Heart left ventricle (tissue), 16 donors: ENCODE data around the gene FIP1L1. TPM values are rescaled to one million over a fixed set of nuclear protein-coding genes. Genes with fewer than 3 reads are reported as not detected.

ENCODE experiments used
- ATAC-seq, 4 donors: fragments of 200-7000 bp; cut with Tn5 transposase; one replicate each; pipeline ENCODE4 v1.9.1; 2020 to 2022; ENCODE audit warnings: moderate library complexity in 4 of 4, mild to moderate bottlenecking in 3 of 4, moderate number of reproducible peaks in 1 of 4
- DNase-seq, 5 donors: peaks; one replicate each; pipeline ENCODE4 v3.0.0-alpha.2; 2020
- H3K27ac ChIP-seq, 12 donors: fragments of 200-600 bp; sonication (generic) in 4 of 12; one replicate each; pipeline versions ENCODE4 v1.5.0 to v1.8.0; 2016 to 2022; ENCODE audit warnings: mild to moderate bottlenecking in 2 of 12
- H3K27me3 ChIP-seq, 9 donors: fragments of 200-600 bp; sonication (generic) in 2 of 9; one replicate each; pipeline versions ENCODE4 v1.5.1 to v1.8.0; 2016 to 2022; ENCODE audit warnings: mild to moderate bottlenecking in 3 of 9
- H3K36me3 ChIP-seq, 9 donors: fragments of 200-600 bp; sonication (generic) in 2 of 9; one replicate each; pipeline versions ENCODE4 v1.5.0 to v1.8.0; 2018 to 2022; ENCODE audit warnings: mild to moderate bottlenecking in 2 of 9
- H3K4me1 ChIP-seq, 12 donors: fragments of 200-600 bp; sonication (generic) in 4 of 12; one replicate each; pipeline versions ENCODE4 v1.5.0 to v1.8.0; 2016 to 2022; ENCODE audit warnings: mild to moderate bottlenecking in 3 of 12
- H3K4me3 ChIP-seq, 12 donors: fragments of 200-600 bp; sonication (generic) in 4 of 12; one replicate each; pipeline versions ENCODE4 v1.5.0 to v1.8.0; 2017 to 2022; ENCODE audit warnings: mild to moderate bottlenecking in 9 of 12, moderate library complexity in 4 of 12
- H3K9me3 ChIP-seq, 12 donors: fragments of 200-600 bp; sonication (generic) in 4 of 12; one replicate each; pipeline versions ENCODE4 v1.5.0 to v1.8.0; 2016 to 2022; ENCODE audit warnings: mild to moderate bottlenecking in 1 of 12
- POLR2A ChIP-seq, 2 donors: fragments of 450-650 bp; IDR thresholded peaks; one replicate each; pipeline ENCODE4 v1.6.1; 2017; ENCODE audit warnings: antibody characterized with exemption in 2 of 2, mild to moderate bottlenecking in 2 of 2, moderate library complexity in 2 of 2
- WGBS, 4 donors: extraction: QIAGEN DNeasy Blood & Tissue Kit in 2 of 4; methylation state at CpG; one replicate each; pipeline versions ENCODE4 v1.1.5 to v1.1.7; 2013 to 2018; 5-methylcytosine and 5-hydroxymethylcytosine counted together
- intact Hi-C, 10 donors: fragments of 100-400 bp; cut with DNase I; formaldehyde crosslinking; loops; one replicate each; pipeline versions ENCODE4 v1.11.1 to v1.14.2; 2022
- polyA plus RNA-seq, 2 donors: library from polyadenylated mRNA; stranded (reverse); fragments of 200-250 nt; gene quantifications; one replicate each; pipeline ENCODE4 v1.2.3, GENCODE V29; 2013
- total RNA-seq, 9 donors: library from RNA; depleted of rRNA in 2 of 9; stranded (reverse); fragments of >200 nt in 2 of 9; fragmentation: NEBNext Ultra II Directional in 3 of 9; extraction: Animal tissue kit (Norgen Biotek cat#: 25700) in 3 of 9; gene quantifications; one replicate each; pipeline versions ENCODE4 v1.1.0 to v1.2.4, GENCODE V29; 2016 to 2023
- TF ChIP-seq, protein P1 (sequence below), 12 donors: fragments of 200-600 bp; sonication (generic) in 4 of 12; IDR thresholded peaks; one replicate each; pipeline versions ENCODE4 v1.5.0 to v1.8.0; 2018 to 2022; ENCODE audit warnings: antibody characterized with exemption in 12 of 12, mild to moderate bottlenecking in 5 of 12
- donor health status: ischemic (EF 13 %, LVEDD 7.1; RV severe dilation, severe dysfunction).
- donor health status: healthy with polysubstance abuse.
- donor health status: DM: no; HTN: yes; CAD: no.
- donor health status: DM: no; HTN: no; CAD: no.
- donor health status: ischemic (EF 25% LVEDD 6.9; RV normal size, moderate dysfunction).
- donor health status: ischemic (EF 25% LVEDD 5.7; RV mildly dilated, moderate dysfunction).
- donor health status: healthy.
- donor health status: DM: yes; HTN: yes; CAD: no.
- donor health status: ischemic (EF 35%, LVEDD 5.7; RV mildly dilated, moderate dysfunction).
- donor health status: nonischemic (EF 11% LVEDD 7.7; RV severe dilation, severe dysfunction).
- donor health status: DM: yes; HTN: yes; CAD: no.
- donor health status: PGD.
- donor health status: ischemic (EF 29% LVEDD 5.4; RV normal size, mild dysfunction).
- donor health status: nonischemic (EF 23%, LVEDD 6.1; RV moderate dilation, normal function).

Gene FIP1L1
- total and polyA plus RNA-seq, 11 donors = 23.5 to 46.2 (median 32.8) TPM

DNA sequence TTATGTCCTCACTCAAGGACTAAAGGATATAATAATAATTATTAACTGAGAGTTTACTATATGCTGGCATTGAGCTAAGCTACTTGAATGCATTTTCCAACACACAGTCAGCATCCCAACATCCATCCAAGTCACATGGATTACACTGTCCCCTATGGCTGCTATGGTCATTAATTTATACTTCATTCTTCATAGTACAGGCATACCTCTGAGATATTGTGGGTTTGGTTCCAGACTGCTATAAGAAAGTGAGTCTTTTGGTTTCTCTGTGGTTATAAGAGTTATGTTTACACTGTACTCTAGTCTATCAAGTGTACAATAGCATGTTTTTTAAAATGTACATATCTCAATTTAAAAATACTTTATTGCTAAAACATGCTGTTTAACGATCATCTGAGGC is 124.7 kb downstream of the FIP1L1 start:
- Histone ChIP-seq H3K27ac (no peak overlapping the region), H3K4me3 (no peak overlapping the region), H3K27me3 (no peaks in the 10 kb centered on the region), H3K36me3 (no peaks in the 10 kb centered on the region), H3K9me3 (no peaks in the 10 kb centered on the region), H3K4me1 (peaks cover 0 to 23% (median 1%) of the 10 kb centered on the region in 12 donors)
- no peak for DNase-seq
- ATAC-seq = no peak
- 83 to 94% (median 84%) methylated on average over 1 of the region's 1 CpG for WGBS, 4 donors
- no peak for TF ChIP-seq POLR2A (IDR thresholded peaks at IDR 0.05)
- TF ChIP-seq, protein P1, sequence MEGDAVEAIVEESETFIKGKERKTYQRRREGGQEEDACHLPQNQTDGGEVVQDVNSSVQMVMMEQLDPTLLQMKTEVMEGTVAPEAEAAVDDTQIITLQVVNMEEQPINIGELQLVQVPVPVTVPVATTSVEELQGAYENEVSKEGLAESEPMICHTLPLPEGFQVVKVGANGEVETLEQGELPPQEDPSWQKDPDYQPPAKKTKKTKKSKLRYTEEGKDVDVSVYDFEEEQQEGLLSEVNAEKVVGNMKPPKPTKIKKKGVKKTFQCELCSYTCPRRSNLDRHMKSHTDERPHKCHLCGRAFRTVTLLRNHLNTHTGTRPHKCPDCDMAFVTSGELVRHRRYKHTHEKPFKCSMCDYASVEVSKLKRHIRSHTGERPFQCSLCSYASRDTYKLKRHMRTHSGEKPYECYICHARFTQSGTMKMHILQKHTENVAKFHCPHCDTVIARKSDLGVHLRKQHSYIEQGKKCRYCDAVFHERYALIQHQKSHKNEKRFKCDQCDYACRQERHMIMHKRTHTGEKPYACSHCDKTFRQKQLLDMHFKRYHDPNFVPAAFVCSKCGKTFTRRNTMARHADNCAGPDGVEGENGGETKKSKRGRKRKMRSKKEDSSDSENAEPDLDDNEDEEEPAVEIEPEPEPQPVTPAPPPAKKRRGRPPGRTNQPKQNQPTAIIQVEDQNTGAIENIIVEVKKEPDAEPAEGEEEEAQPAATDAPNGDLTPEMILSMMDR (IDR thresholded peaks at IDR 0.05) = no peak
- intact Hi-C loops = no loop called here

DNA sequence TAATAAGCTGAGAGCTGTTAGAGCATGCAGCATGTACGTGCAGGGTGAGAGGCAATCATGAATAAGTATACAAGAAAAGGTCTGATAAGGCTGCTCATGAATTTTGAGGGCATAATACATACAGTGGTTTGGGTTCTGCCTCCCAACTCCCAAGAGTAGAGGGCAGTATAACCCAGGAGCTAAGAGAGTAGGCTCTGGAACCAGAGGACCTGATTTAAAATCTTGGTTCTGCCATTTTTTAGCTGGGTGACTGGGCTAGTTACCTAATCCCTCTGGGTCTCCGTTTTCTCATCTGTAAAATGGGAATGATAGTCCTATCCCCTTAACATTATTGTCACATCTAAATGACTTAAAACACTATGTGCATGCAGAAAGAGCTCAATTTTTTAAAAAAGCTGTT is 128.5 kb downstream of the FIP1L1 start:
- WGBS, 4 donors = 91 to 98% (median 94%) methylated on average over 2 of the region's 2 CpGs
- peaks cover 0 to 18% (median 7%) of the 10 kb centered on the region in 12 donors for H3K4me1 ChIP-seq
- DNase-seq = no peak
- ATAC-seq = no peak
- no peak overlapping the region for H3K4me3 ChIP-seq
- H3K27me3 ChIP-seq = no peaks in the 10 kb centered on the region
- TF ChIP-seq POLR2A (IDR thresholded peaks at IDR 0.05) = no peak
- TF ChIP-seq, protein P1 (IDR thresholded peaks at IDR 0.05) = peak in 1 of 12 donors; percentile 6
- H3K36me3 ChIP-seq = no peaks in the 10 kb centered on the region
- H3K9me3 ChIP-seq = no peaks in the 10 kb centered on the region
- no peak overlapping the region for H3K27ac ChIP-seq
- intact Hi-C loops = no loop called here

DNA sequence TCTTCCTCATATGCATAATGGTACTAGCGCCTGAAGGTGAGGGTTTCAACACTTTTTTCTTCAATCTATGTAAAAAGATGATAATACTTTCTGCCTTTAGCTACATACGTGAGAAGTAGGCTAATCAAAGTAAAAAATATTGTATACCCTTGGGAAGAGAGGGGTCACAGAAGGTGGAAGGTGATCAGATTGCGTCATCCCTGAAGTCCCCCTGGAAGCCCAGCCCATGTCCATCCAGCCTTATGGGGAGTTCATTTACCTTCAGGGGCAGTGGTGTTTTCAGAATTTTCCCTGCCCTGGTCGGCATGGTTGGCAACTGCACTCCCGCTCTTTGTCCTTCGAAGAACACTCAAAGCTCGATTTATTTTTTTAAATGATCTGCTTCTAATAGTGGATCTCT is 129.6 kb downstream of the FIP1L1 start:
- Histone ChIP-seq H3K36me3 (no peaks in the 10 kb centered on the region), H3K9me3 (no peaks in the 10 kb centered on the region), H3K27ac (peak overlapping the region in 9 of 12 donors; percentile 46 to 83 (median 66)), H3K4me1 (peaks cover 0 to 20% (median 11%) of the 10 kb centered on the region in 12 donors), H3K27me3 (no peaks in the 10 kb centered on the region), H3K4me3 (peak overlapping the region in 5 of 12 donors; percentile 12 to 48 (median 34))
- 85 to 89% (median 87%) methylated on average over 7 of the region's 7 CpGs for WGBS, 4 donors
- DNase-seq (no peak), ATAC-seq (no peak)
- intact Hi-C loops = no loop called here
- no peak for TF ChIP-seq POLR2A (IDR thresholded peaks at IDR 0.05)
- TF ChIP-seq, protein P1 (IDR thresholded peaks at IDR 0.05) = no peak

DNA sequence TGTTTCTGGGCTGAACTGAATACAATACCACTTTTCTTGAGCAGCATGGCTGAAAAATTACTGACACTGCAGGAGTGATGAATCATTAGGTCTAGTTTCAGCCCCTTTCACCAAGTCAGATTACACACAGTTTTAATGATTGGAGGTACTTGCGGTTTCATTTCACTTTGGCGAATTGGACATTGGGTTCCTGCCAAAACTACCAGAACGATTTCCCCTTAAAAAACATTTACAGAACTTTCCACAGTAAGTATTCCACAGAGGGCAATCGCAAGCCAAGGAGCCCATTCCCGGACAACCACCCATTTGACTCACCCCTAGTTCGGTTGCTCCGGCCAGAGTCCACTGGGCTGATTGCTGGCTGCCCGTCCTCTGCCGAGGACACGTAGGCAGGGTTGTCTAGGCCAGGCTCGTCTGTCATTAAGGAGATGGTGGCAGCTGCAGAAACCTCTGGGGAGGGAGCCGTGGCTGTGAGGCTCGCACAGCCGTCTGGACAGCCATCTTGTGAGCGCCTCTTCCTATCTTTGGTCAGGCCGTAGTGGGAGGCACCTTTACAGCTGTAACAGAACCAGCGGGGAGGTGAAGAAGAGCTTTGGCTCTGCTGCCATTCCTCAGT is 130.3 kb downstream of the FIP1L1 start:
- Histone ChIP-seq H3K9me3 (no peaks in the 10 kb centered on the region), H3K36me3 (no peaks in the 10 kb centered on the region), H3K27ac (peak overlapping the region; percentile 42 to 83 (median 66)), H3K4me1 (peaks cover 0 to 20% (median 11%) of the 10 kb centered on the region in 12 donors), H3K27me3 (no peaks in the 10 kb centered on the region), H3K4me3 (peak overlapping the region in 9 of 12 donors; percentile 12 to 48 (median 31))
- DNase-seq (peak; percentile 64 to 87 (median 83)), ATAC-seq (peak; percentile 78 to 97 (median 94))
- intact Hi-C loops = no loop called here
- TF ChIP-seq, protein P1 (IDR thresholded peaks at IDR 0.05) = no peak
- no peak for TF ChIP-seq POLR2A (IDR thresholded peaks at IDR 0.05)
- 39 to 72% (median 54%) methylated on average over 17 of the region's 17 CpGs for WGBS, 4 donors
